PC-3 (cell line): ENCODE data around the gene SERAC1. TPM values are rescaled to one million over a fixed set of nuclear protein-coding genes. Genes with fewer than 3 reads are reported as not detected.
A peak's percentile ranks its signal among the peaks of the same experiment; 100 is the strongest.

ENCODE experiments used
- ATAC-seq: fragments of 200-7000 bp; cut with Tn5 transposase; 2 replicates; pipeline ENCODE4 v1.9.1; 2020; ENCODE audit warnings: mild to moderate bottlenecking, moderate library complexity
- BruUV-seq: library from RNA; stranded (reverse); fragments of 400-500 nt; replicated peaks from 2 replicates; lab custom pipeline; 2021; lab: Mats Ljungman, UMichigan
- CTCF ChIA-PET: fragments of 300-600 bp; sonication (Branson Sonifier 250); formaldehyde crosslinking; loops from one replicate; lab custom pipeline; 2022; ENCODE audit warnings: antibody characterized with exemption; lab: Charles Lee
- POLR2A ChIA-PET: fragments of 300-600 bp; sonication (Branson Sonifier 250); formaldehyde crosslinking; loops from one replicate; lab custom pipeline; 2022; ENCODE audit warnings: antibody characterized with exemption; ENCODE audit not compliant: unreplicated experiment; lab: Charles Lee
- DNase-seq: peaks from one replicate; pipeline ENCODE4 v3.0.0-alpha.2; 2015
- H2AFZ ChIP-seq: fragments of 300-600 bp; sonication (generic); 2 replicates; pipeline ENCODE4 v1.6.0; 2016; ENCODE audit warnings: antibody characterized with exemption, low read length
- H3F3A ChIP-seq: fragments of 300-600 bp; sonication (generic); one replicate; pipeline ENCODE4 v1.6.0; 2017; ENCODE audit warnings: antibody characterized with exemption, low read length, control low read depth, mild to moderate bottlenecking; ENCODE audit not compliant: unreplicated experiment
- H3K27ac ChIP-seq: fragments of 300-600 bp; sonication (generic); 2 replicates; pipeline ENCODE4 v1.5.1; 2016; ENCODE audit warnings: mild to moderate bottlenecking, low read length
- H3K27me3 ChIP-seq: fragments of 300-600 bp; sonication (generic); 2 replicates; pipeline ENCODE4 v1.6.1; 2016; ENCODE audit warnings: low read length, mixed read lengths
- H3K36me3 ChIP-seq: fragments of 300-600 bp; sonication (generic); 2 replicates; pipeline ENCODE4 v1.6.1; 2016; ENCODE audit warnings: low read depth, mixed run types, low read length, mixed read lengths
- H3K4me1 ChIP-seq: fragments of 300-600 bp; sonication (generic); 2 replicates; pipeline ENCODE4 v1.5.1; 2016; ENCODE audit warnings: low read length; ENCODE audit not compliant: insufficient read depth
- H3K4me2 ChIP-seq: fragments of 300-600 bp; sonication (generic); 2 replicates; pipeline ENCODE4 v1.6.0; 2016; ENCODE audit warnings: low read length
- H3K4me3 ChIP-seq: fragments of 300-600 bp; sonication (generic); 2 replicates; pipeline ENCODE4 v1.5.1; 2016; ENCODE audit warnings: mild to moderate bottlenecking, low read length, mixed read lengths
- H3K79me2 ChIP-seq: fragments of 300-600 bp; sonication (generic); 2 replicates; pipeline ENCODE4 v1.6.1; 2017; ENCODE audit warnings: low read length, mixed read lengths
- H3K9ac ChIP-seq: fragments of 300-600 bp; sonication (generic); 2 replicates; pipeline ENCODE4 v1.6.0; 2016; ENCODE audit warnings: mild to moderate bottlenecking, low read length
- H3K9me2 ChIP-seq: fragments of 300-600 bp; sonication (generic); replicated peaks from 2 replicates; pipeline ENCODE4 v1.6.1; 2016; ENCODE audit warnings: mixed run types, low read length, mixed read lengths
- H3K9me3 ChIP-seq: fragments of 300-600 bp; sonication (generic); 2 replicates; pipeline ENCODE4 v1.6.1; 2016; ENCODE audit warnings: low read length, mixed read lengths
- H4K20me1 ChIP-seq: fragments of 300-600 bp; sonication (generic); 2 replicates; pipeline ENCODE4 v1.6.1; 2016; ENCODE audit warnings: low read length, mixed read lengths
- EZH2 ChIP-seq: fragments of 300-600 bp; sonication (generic); IDR thresholded peaks from one replicate; pipeline ENCODE4 v1.6.1; 2017; ENCODE audit warnings: antibody characterized with exemption, mild to moderate bottlenecking, low read length; ENCODE audit not compliant: unreplicated experiment
- EZH2phosphoT487 ChIP-seq: fragments of 300-600 bp; sonication (generic); IDR thresholded peaks from 2 replicates; pipeline ENCODE4 v1.6.1; 2018; ENCODE audit warnings: mild to moderate bottlenecking, antibody characterized with exemption, low read length, borderline replicate concordance
- intact Hi-C: fragments of 100-400 bp; cut with micrococcal nuclease; formaldehyde crosslinking; loops from 2 replicates; pipeline ENCODE4 v1.9.0; 2023
- total RNA-seq: library from RNA; depleted of rRNA; stranded (reverse); fragments of >200 nt; gene quantifications from 2 replicates; pipeline ENCODE4 v1.2.3, GENCODE V29; 2014
- TF ChIP-seq, protein P1 (sequence below): fragments of 300-600 bp; sonication (generic); conservative IDR thresholded peaks from 2 replicates; pipeline ENCODE4 v1.5.1; 2017; ENCODE audit warnings: antibody characterized with exemption, low read depth, mild to moderate bottlenecking, low read length

SERAC1 gene
- total RNA-seq, 1 experiment from 2014 or later: 3.9 TPM

GRCh38 chr6:158131926-158132325 is 36.1 kb downstream of the SERAC1 start:
- DNase-seq (peak; percentile 39), ATAC-seq (peak; percentile 57)
- TF ChIP-seq, protein P1, sequence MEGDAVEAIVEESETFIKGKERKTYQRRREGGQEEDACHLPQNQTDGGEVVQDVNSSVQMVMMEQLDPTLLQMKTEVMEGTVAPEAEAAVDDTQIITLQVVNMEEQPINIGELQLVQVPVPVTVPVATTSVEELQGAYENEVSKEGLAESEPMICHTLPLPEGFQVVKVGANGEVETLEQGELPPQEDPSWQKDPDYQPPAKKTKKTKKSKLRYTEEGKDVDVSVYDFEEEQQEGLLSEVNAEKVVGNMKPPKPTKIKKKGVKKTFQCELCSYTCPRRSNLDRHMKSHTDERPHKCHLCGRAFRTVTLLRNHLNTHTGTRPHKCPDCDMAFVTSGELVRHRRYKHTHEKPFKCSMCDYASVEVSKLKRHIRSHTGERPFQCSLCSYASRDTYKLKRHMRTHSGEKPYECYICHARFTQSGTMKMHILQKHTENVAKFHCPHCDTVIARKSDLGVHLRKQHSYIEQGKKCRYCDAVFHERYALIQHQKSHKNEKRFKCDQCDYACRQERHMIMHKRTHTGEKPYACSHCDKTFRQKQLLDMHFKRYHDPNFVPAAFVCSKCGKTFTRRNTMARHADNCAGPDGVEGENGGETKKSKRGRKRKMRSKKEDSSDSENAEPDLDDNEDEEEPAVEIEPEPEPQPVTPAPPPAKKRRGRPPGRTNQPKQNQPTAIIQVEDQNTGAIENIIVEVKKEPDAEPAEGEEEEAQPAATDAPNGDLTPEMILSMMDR: peak; percentile 58
- TF ChIP-seq EZH2phosphoT487: no peak
- H3K4me3 ChIP-seq: no peak overlapping the region
- H3K27ac ChIP-seq: no peak overlapping the region
- BruUV-seq: no TSS peak
- no peaks in the 10 kb centered on the region for H3F3A ChIP-seq
- no peak overlapping the region for H3K9ac ChIP-seq
- H3K9me2 ChIP-seq: no peaks in the 10 kb centered on the region
- H4K20me1 ChIP-seq: no peaks in the 10 kb centered on the region
- H3K9me3 ChIP-seq: no peaks in the 10 kb centered on the region
- H3K4me2 ChIP-seq: no peak overlapping the region
- H2AFZ ChIP-seq: no peak overlapping the region
- CTCF ChIA-PET: no interaction called here
- POLR2A ChIA-PET: interaction anchor here (0.6 kb wide), 1 partner anchor 177 kb away, joined by 3 read pairs; no protein-coding TSS in a partner anchor
- intact Hi-C loops: no loop called here
- no peaks in the 10 kb centered on the region for H3K4me1 ChIP-seq
- no peaks in the 10 kb centered on the region for H3K79me2 ChIP-seq
- H3K27me3 ChIP-seq: no peaks in the 10 kb centered on the region
- H3K36me3 ChIP-seq: no peaks in the 10 kb centered on the region

GRCh38 chr6:158125271-158125670 is 42.8 kb downstream of the SERAC1 start:
- Histone ChIP-seq H3K4me2 (no peak overlapping the region), H3K36me3 (no peaks in the 10 kb centered on the region), H3F3A (no peaks in the 10 kb centered on the region), H3K9me2 (no peaks in the 10 kb centered on the region), H3K9me3 (no peaks in the 10 kb centered on the region), H4K20me1 (no peaks in the 10 kb centered on the region), H3K4me3 (no peak overlapping the region), H3K9ac (no peak overlapping the region), H3K27me3 (no peaks in the 10 kb centered on the region), H3K4me1 (peaks cover 13% of the 10 kb centered on the region), H2AFZ (no peak overlapping the region), H3K79me2 (no peaks in the 10 kb centered on the region), H3K27ac (no peak overlapping the region)
- TF ChIP-seq, protein P1: no peak
- TF ChIP-seq EZH2: no peak
- intact Hi-C loops: no loop called here
- ATAC-seq (no peak), DNase-seq (no peak)
- ChIA-PET POLR2A (no interaction called here), CTCF (no interaction called here)
- no TSS peak for BruUV-seq

DNA sequence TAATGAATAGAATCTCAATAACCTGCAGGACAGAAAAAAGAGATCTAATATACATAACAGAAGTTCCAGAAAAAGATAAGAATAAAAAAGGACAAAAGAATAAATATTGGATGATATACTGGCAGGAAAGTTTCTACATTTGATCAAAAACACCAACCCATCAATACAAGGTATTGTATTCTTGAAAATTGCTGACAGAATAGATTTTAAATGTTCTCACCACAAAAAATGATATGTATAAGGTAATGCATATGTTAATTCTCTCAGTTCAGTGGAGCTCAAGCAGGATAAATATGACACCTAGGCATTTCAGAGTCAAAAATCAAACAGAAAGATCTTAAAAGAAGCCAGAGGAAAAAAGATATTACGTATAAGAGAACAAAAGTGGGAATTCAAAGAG is 43.8 kb downstream of the SERAC1 start:
- Histone ChIP-seq H3K36me3 (no peaks in the 10 kb centered on the region), H3K27me3 (no peaks in the 10 kb centered on the region), H3F3A (no peaks in the 10 kb centered on the region), H2AFZ (no peak overlapping the region), H3K9me3 (no peaks in the 10 kb centered on the region), H3K79me2 (no peaks in the 10 kb centered on the region), H3K9me2 (no peaks in the 10 kb centered on the region), H4K20me1 (no peaks in the 10 kb centered on the region), H3K4me3 (no peak overlapping the region), H3K4me2 (no peak overlapping the region), H3K9ac (no peak overlapping the region), H3K27ac (no peak overlapping the region), H3K4me1 (peaks cover 13% of the 10 kb centered on the region)
- intact Hi-C loops: no loop called here
- DNase-seq: no peak
- ChIA-PET CTCF (no interaction called here), POLR2A (no interaction called here)
- no peak for ATAC-seq
- no TSS peak for BruUV-seq
- TF ChIP-seq EZH2 (no peak), EZH2phosphoT487 (no peak)
- TF ChIP-seq, protein P1: no peak
